Colon (tissue), 2 donors: ENCODE measurements around the gene SMTN.

ENCODE experiments used
- FAIRE-seq: peaks from 2 replicates; lab custom pipeline; 2012; peaks lifted over from hg19 to GRCh38; lab: Jason Lieb, UNC
- donor health status: control.
- donor health status: control.

The SMTN gene

GRCh38 chr22:31127181-31127772 is 46.2 kb downstream of the SMTN start:
- FAIRE-seq, result no peak

- no peak for FAIRE-seq
Measured at GRCh38 chr22:31128156-31128555, 47.0 kb downstream of the SMTN start.

- FAIRE-seq, result no peak
Measured at GRCh38 chr22:31130873-31131272, 49.8 kb downstream of the SMTN start.

GRCh38 chr22:31133911-31134310 is 52.8 kb downstream of the SMTN start:
- no peak for FAIRE-seq

GRCh38 chr22:31134688-31135087 is 53.6 kb downstream of the SMTN start:
- FAIRE-seq, result no peak

GRCh38 chr22:31135706-31136105 is 54.6 kb downstream of the SMTN start:
- FAIRE-seq, result no peak

GRCh38 chr22:31136155-31136554 is 55.0 kb downstream of the SMTN start:
- no peak for FAIRE-seq

GRCh38 chr22:31136711-31137110 is 55.6 kb downstream of the SMTN start:
- FAIRE-seq, result no peak

GRCh38 chr22:31137721-31138120 is 56.6 kb downstream of the SMTN start:
- no peak for FAIRE-seq

- no peak for FAIRE-seq
Measured at GRCh38 chr22:31138126-31138525, 57.0 kb downstream of the SMTN start.

GRCh38 chr22:31139066-31139465 is 57.9 kb downstream of the SMTN start:
- FAIRE-seq, result no peak

GRCh38 chr22:31139866-31140716 is 59.0 kb downstream of the SMTN start, which contains the start of gene PLA2G3:
TSS of gene PLA2G3 (minus strand) at chr22:31140508. CDS start at chr22:31140354, 154 bp downstream.
- no peak for FAIRE-seq

- FAIRE-seq, result no peak
Measured at GRCh38 chr22:31140746-31141145, 59.6 kb downstream of the SMTN start.

- no peak for FAIRE-seq
Measured at GRCh38 chr22:31141551-31141950, 60.4 kb downstream of the SMTN start.

- no peak for FAIRE-seq
Measured at GRCh38 chr22:31142285-31142684, 61.2 kb downstream of the SMTN start.

- FAIRE-seq, result no peak
Measured at GRCh38 chr22:31143038-31143437, 61.9 kb downstream of the SMTN start.

GRCh38 chr22:31143537-31143936 is 62.4 kb downstream of the SMTN start:
- FAIRE-seq, result no peak

- FAIRE-seq, result no peak
Measured at GRCh38 chr22:31144223-31144622, 63.1 kb downstream of the SMTN start.

- no peak for FAIRE-seq
Measured at GRCh38 chr22:31148488-31148887, 67.4 kb downstream of the SMTN start.

GRCh38 chr22:31148953-31149627 is 68.0 kb downstream of the SMTN start:
- no peak for FAIRE-seq

GRCh38 chr22:31150615-31151014 is 69.5 kb downstream of the SMTN start:
- FAIRE-seq, result no peak

GRCh38 chr22:31151872-31152271 is 70.8 kb downstream of the SMTN start:
- no peak for FAIRE-seq

- no peak for FAIRE-seq
Measured at GRCh38 chr22:31153357-31153756, 72.2 kb downstream of the SMTN start.
